Kasumi-1 (cell line): ENCODE results near the gene NECTIN1.
"Not testable (repeated sequence)": the region's sequence is repeated elsewhere in the genome, so short reads cannot be mapped to it uniquely, and the experiment has no call there.

Experiments used
- DNase-seq, 2 experiments: peaks; one replicate each; lab custom pipeline; 2025; lab: John Stamatoyannopoulos, UW

NECTIN1 gene

GRCh38 chr11:119616586-119617339, 112.2 kb downstream of the NECTIN1 start:
- no peak for DNase-seq

- DNase-seq, result no peak
These were observed 113.2 kb downstream of the NECTIN1 start for GRCh38 chr11:119615882-119616196.

GRCh38 chr11:119615003-119615881, 113.8 kb downstream of the NECTIN1 start:
- DNase-seq, result no peak

GRCh38 chr11:119614222-119615002, 114.6 kb downstream of the NECTIN1 start:
- no peak for DNase-seq

- DNase-seq, result no peak
These were observed 116.2 kb downstream of the NECTIN1 start for GRCh38 chr11:119612814-119613213.

- DNase-seq, result no peak
These were observed 118.1 kb downstream of the NECTIN1 start for GRCh38 chr11:119610836-119611426.

- no peak for DNase-seq
These were observed 120.2 kb downstream of the NECTIN1 start for GRCh38 chr11:119608781-119609180.

- no peak for DNase-seq
These were observed 120.8 kb downstream of the NECTIN1 start for GRCh38 chr11:119608201-119608600.

GRCh38 chr11:119607726-119608125, 121.3 kb downstream of the NECTIN1 start:
- no peak for DNase-seq

- no peak for DNase-seq
These were observed 123.8 kb downstream of the NECTIN1 start for GRCh38 chr11:119605137-119605665.

- DNase-seq, result no peak
These were observed 126.1 kb downstream of the NECTIN1 start for GRCh38 chr11:119602745-119603373.

GRCh38 chr11:119599864-119600541, 129.0 kb downstream of the NECTIN1 start:
- no peak for DNase-seq

GRCh38 chr11:119595941-119596340, 133.1 kb downstream of the NECTIN1 start:
- DNase-seq, result not testable (repeated sequence)

- DNase-seq, result no peak
These were observed 134.3 kb downstream of the NECTIN1 start for GRCh38 chr11:119594639-119595249.

- no peak for DNase-seq
These were observed 135.7 kb downstream of the NECTIN1 start for GRCh38 chr11:119593346-119593745.

GRCh38 chr11:119592642-119593041, 136.4 kb downstream of the NECTIN1 start:
- DNase-seq, result no peak

- DNase-seq, result no peak
These were observed 137.1 kb downstream of the NECTIN1 start for GRCh38 chr11:119591836-119592310.

- no peak for DNase-seq
These were observed 138.2 kb downstream of the NECTIN1 start for GRCh38 chr11:119590651-119591351.

GRCh38 chr11:119589001-119589400, 140.0 kb downstream of the NECTIN1 start:
- no peak for DNase-seq
